GM12872 (cell line): Measurements from ENCODE around the gene ATXN1.

Experiments
- TF ChIP-seq, protein P1 (sequence below): IDR thresholded peaks from 3 replicates; pipeline ENCODE4 v1.5.1; 2011; ENCODE audit warnings: low read depth, mild to moderate bottlenecking, low read length, moderate library complexity; ENCODE audit not compliant: insufficient read depth

The ATXN1 gene

GRCh38 chr6:16349544-16349943 lies 411.7 kb downstream of the ATXN1 start:
- TF ChIP-seq, protein P1, sequence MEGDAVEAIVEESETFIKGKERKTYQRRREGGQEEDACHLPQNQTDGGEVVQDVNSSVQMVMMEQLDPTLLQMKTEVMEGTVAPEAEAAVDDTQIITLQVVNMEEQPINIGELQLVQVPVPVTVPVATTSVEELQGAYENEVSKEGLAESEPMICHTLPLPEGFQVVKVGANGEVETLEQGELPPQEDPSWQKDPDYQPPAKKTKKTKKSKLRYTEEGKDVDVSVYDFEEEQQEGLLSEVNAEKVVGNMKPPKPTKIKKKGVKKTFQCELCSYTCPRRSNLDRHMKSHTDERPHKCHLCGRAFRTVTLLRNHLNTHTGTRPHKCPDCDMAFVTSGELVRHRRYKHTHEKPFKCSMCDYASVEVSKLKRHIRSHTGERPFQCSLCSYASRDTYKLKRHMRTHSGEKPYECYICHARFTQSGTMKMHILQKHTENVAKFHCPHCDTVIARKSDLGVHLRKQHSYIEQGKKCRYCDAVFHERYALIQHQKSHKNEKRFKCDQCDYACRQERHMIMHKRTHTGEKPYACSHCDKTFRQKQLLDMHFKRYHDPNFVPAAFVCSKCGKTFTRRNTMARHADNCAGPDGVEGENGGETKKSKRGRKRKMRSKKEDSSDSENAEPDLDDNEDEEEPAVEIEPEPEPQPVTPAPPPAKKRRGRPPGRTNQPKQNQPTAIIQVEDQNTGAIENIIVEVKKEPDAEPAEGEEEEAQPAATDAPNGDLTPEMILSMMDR: no peak

- TF ChIP-seq, protein P1: no peak
These were observed 414.4 kb downstream of the ATXN1 start for GRCh38 chr6:16346831-16347230.

- TF ChIP-seq, protein P1: no peak
These were observed 415.6 kb downstream of the ATXN1 start for GRCh38 chr6:16345449-16346330.

DNA sequence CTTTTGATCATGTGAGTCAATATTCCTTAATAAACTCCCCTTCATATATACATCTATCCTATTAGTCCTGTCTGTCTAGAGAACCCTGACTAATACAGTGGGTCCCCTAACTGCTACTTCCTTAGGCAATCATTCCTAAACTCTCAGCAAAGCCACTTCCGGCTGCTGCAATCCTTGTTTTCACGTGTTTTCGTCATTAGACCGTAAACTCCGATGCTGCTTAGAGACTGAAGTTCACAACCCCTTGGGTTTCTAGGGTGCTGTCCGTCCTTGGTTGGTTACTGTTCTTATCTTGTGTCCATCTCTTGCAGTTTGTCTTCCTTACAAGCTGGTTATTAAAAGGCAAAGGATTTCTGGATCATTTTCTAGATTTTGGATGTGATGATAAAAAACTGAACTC lies 416.5 kb downstream of the ATXN1 start:
- TF ChIP-seq, protein P1: no peak

DNA sequence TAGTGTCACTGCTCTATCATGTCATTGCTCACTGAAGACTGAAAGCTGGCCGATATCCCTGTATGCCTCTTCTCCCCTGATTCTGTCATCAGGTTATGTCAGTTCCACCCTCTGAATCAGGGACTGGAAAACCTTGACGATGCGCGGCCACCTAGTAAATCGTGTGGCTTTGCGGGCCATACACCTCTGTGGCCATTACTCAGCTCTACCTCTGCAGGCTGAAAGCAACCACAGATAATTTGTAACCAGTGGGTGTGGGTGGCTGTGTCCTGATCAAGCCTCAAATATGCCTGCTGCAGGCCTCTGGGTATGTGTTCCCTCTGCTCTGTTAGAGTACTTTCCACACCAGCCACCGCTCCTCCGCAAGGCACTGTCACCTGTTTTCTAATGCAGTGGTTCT lies 417.7 kb downstream of the ATXN1 start:
- TF ChIP-seq, protein P1: no peak

- TF ChIP-seq, protein P1: no peak
These were observed 422.0 kb downstream of the ATXN1 start for GRCh38 chr6:16339265-16339587.

GRCh38 chr6:16338577-16339264 lies 422.5 kb downstream of the ATXN1 start:
- TF ChIP-seq, protein P1: peak; percentile 46
